ENCODE results near the gene FAM149B1. TPM values are rescaled to one million over a fixed set of nuclear protein-coding genes. Genes with fewer than 3 reads are reported as not detected.
"Not testable (repeated sequence)": the region's sequence is repeated elsewhere in the genome, so short reads cannot be mapped to it uniquely, and the experiment has no call there.

FAM149B1 gene
- total RNA-seq, 1 experiment from 2014 or later: 22.8 TPM

DNA sequence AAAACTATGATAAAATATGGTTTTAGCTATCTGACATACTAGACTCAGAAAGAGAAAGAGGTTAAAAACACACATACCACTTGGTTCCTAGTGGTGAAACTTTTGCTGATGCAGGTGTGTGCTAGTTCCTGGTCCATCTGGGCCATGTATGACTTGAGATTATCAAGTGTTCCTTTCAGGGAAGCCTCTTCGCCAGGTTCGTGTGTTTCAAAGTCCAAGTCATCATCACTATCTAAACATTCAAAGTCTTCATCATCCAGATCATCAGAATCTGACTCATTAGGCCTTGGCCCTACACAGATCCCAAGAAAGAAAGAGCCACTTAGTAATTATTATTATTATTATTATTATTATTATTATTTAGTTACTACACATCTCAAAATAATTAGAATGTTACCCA is 31.3 kb upstream of the FAM149B1 start:
- POLR2A ChIA-PET: interaction anchor here (1.3 to 2.7 kb wide), 5 partner anchors 26 to 40 kb away, joined by 3 to 10 read pairs (median 7); partner anchors contain the start of genes ECD, FAM149B1, NUDT13 and P4HA1
- TF ChIP-seq, protein P1, sequence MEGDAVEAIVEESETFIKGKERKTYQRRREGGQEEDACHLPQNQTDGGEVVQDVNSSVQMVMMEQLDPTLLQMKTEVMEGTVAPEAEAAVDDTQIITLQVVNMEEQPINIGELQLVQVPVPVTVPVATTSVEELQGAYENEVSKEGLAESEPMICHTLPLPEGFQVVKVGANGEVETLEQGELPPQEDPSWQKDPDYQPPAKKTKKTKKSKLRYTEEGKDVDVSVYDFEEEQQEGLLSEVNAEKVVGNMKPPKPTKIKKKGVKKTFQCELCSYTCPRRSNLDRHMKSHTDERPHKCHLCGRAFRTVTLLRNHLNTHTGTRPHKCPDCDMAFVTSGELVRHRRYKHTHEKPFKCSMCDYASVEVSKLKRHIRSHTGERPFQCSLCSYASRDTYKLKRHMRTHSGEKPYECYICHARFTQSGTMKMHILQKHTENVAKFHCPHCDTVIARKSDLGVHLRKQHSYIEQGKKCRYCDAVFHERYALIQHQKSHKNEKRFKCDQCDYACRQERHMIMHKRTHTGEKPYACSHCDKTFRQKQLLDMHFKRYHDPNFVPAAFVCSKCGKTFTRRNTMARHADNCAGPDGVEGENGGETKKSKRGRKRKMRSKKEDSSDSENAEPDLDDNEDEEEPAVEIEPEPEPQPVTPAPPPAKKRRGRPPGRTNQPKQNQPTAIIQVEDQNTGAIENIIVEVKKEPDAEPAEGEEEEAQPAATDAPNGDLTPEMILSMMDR (IDR thresholded peaks at IDR 0.05; ENCODE audit: unreplicated experiment): no peak
- Mint-ChIP-seq H3K4me3 (ENCODE audit: unreplicated experiment) (no peak overlapping the region), H3K27me3 (ENCODE audit: insufficient read depth, unreplicated experiment) (no peaks in the 10 kb centered on the region), H3K36me3 (ENCODE audit: insufficient read depth, unreplicated experiment) (peaks cover 93% of the 10 kb centered on the region), H3K4me1 (ENCODE audit: insufficient read depth, unreplicated experiment) (peaks cover 6% of the 10 kb centered on the region), H3K27ac (ENCODE audit: low read depth, unreplicated experiment) (no peak overlapping the region), H3K9me3 (ENCODE audit: unreplicated experiment) (no peaks in the 10 kb centered on the region)
- no peak for DNase-seq (ENCODE audit: unreplicated experiment)
- intact Hi-C loops (cut with micrococcal nuclease): no loop called here
- BruUV-seq (replicated peaks): no TSS peak
- CTCF ChIA-PET: interaction anchor here (2.0 kb wide), 1 partner anchor 41 kb away, joined by 6 read pairs; no protein-coding TSS in a partner anchor

DNA sequence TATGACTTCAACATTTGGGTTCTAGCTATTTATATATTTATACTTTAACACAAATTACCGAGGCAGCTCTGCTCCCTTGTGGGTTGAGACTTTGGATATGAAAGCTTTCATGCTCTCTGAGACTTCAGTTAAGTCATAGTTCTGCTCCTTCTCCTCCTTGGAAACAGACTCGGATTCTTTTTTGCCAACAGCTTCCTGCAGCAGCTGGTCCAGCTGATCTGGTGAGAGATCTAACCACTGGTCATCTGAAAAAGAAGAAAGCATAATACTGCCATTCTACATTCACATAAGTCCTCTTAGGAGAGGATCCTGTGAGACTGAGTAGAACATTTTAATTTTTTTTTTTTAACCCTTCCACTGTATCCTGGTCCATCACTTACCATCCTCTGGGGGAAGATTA is 28.7 kb upstream of the FAM149B1 start:
- ChIA-PET CTCF (interaction anchor here (0.6 to 2.3 kb wide), 7 partner anchors 19 to 692 kb away, joined by 3 to 9 read pairs (median 5); partner anchors contain the start of gene P4HA1), POLR2A (interaction anchor here (1.3 to 2.1 kb wide), 2 partner anchors 27 to 43 kb away, joined by 5 to 11 read pairs; partner anchors contain the start of gene P4HA1)
- intact Hi-C loops (cut with micrococcal nuclease): no loop called here
- Mint-ChIP-seq H3K27ac (ENCODE audit: low read depth, unreplicated experiment) (no peak overlapping the region), H3K36me3 (ENCODE audit: insufficient read depth, unreplicated experiment) (peaks cover 91% of the 10 kb centered on the region), H3K4me1 (ENCODE audit: insufficient read depth, unreplicated experiment) (no peaks in the 10 kb centered on the region), H3K4me3 (ENCODE audit: unreplicated experiment) (no peak overlapping the region), H3K27me3 (ENCODE audit: insufficient read depth, unreplicated experiment) (no peaks in the 10 kb centered on the region), H3K9me3 (ENCODE audit: unreplicated experiment) (no peaks in the 10 kb centered on the region)
- BruUV-seq (replicated peaks): no TSS peak
- TF ChIP-seq, protein P1 (IDR thresholded peaks at IDR 0.05; ENCODE audit: unreplicated experiment): no peak
- no peak for DNase-seq (ENCODE audit: unreplicated experiment)

DNA sequence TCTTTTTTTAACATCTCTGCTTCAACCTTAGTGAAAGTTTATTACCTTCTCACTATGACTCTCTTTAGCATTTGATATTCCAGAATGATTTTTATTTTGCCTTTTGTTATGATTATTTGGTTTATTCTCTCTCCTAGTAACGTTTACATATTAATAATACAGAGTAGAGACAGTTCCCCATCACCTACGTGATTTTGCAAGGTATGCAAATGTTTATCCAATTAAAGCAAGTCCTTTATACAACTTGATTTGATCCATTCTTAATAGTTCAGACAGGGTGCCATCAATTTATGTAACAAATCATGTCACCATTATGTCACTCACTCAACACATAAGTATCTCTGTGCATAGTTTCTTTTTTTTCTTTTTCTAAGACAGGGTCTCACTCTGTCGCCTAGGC is 26.3 kb upstream of the FAM149B1 start:
- ChIA-PET CTCF (interaction anchor here (2.2 kb wide), 1 partner anchor 17 kb away, joined by 5 read pairs; no protein-coding TSS in a partner anchor), POLR2A (no interaction called here)
- H3K9me3 Mint-ChIP-seq (ENCODE audit: unreplicated experiment): no peaks in the 10 kb centered on the region
- no peak overlapping the region for H3K4me3 Mint-ChIP-seq (ENCODE audit: unreplicated experiment)
- H3K27ac Mint-ChIP-seq (ENCODE audit: low read depth, unreplicated experiment): no peak overlapping the region
- peaks cover 87% of the 10 kb centered on the region for H3K36me3 Mint-ChIP-seq (ENCODE audit: insufficient read depth, unreplicated experiment)
- H3K4me1 Mint-ChIP-seq (ENCODE audit: insufficient read depth, unreplicated experiment): no peaks in the 10 kb centered on the region
- no TSS peak for BruUV-seq (replicated peaks)
- intact Hi-C loops (cut with micrococcal nuclease): no loop called here
- H3K27me3 Mint-ChIP-seq (ENCODE audit: insufficient read depth, unreplicated experiment): no peaks in the 10 kb centered on the region
- TF ChIP-seq, protein P1 (IDR thresholded peaks at IDR 0.05; ENCODE audit: unreplicated experiment): no peak
- no peak for DNase-seq (ENCODE audit: unreplicated experiment)

DNA sequence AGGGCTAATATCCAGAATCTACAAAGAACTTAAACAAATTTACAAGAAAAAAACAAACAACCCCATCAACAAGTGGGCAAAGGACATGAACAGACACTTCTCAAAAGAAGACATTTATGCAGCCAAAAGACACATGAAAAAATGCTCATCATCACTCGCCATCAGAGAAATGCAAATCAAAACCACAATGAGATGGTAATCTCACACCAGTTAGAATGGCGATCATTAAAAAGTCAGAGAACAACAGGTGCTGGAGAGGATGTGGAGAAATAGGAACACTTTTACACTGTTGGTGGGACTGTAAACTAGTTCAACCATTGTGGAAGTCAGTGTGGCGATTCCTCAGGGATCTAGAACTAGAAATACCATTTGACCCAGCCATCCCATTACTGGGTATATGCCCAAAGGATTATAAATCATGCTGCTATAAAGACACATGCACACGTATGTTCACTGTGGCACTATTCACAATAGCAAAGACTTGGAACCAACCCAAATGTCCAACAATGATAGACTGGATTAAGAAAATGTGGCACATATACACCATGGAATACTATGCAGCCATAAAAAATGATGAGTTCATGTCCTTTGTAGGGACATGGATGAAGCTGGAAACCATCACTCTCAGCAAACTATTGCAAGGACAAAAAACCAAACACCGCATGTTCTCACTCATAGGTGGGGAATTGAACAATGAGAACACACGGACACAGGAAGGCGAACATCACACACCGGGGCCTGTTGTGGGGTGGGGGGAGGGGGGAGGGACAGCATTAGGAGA is 17.1 kb upstream of the FAM149B1 start:
- intact Hi-C loops (cut with micrococcal nuclease); DNase-seq (ENCODE audit: unreplicated experiment); BruUV-seq (replicated peaks); H3K27me3 Mint-ChIP-seq (ENCODE audit: insufficient read depth, unreplicated experiment); H3K4me1 Mint-ChIP-seq (ENCODE audit: insufficient read depth, unreplicated experiment); POLR2A ChIA-PET; H3K27ac Mint-ChIP-seq (ENCODE audit: low read depth, unreplicated experiment); H3K9me3 Mint-ChIP-seq (ENCODE audit: unreplicated experiment); H3K4me3 Mint-ChIP-seq (ENCODE audit: unreplicated experiment): not testable (repeated sequence)
- CTCF ChIA-PET: interaction anchor here (0.9 kb wide), 1 partner anchor 89 kb away, joined by 4 read pairs; no protein-coding TSS in a partner anchor
- H3K36me3 Mint-ChIP-seq (ENCODE audit: insufficient read depth, unreplicated experiment): peaks cover 89% of the 10 kb centered on the region

Measured in MCF 10A (cell line).